ENCODE data around the gene ADAMTS2.

- TF ChIP-seq CTBP1 (IDR thresholded peaks at IDR 0.05; ENCODE audit: borderline replicate concordance): no peak
- TF ChIP-seq ELF4 (IDR thresholded peaks at IDR 0.05): no peak
- no peak for TF ChIP-seq FOXM1 (IDR thresholded peaks at IDR 0.05; ENCODE audit: borderline replicate concordance)
- TF ChIP-seq PKNOX1 (IDR thresholded peaks at IDR 0.05): no peak
These were observed 60.3 kb downstream of the ADAMTS2 start for GRCh38 chr5:179284751-179285631.
